ENCODE data around the gene PLLP.

DNA sequence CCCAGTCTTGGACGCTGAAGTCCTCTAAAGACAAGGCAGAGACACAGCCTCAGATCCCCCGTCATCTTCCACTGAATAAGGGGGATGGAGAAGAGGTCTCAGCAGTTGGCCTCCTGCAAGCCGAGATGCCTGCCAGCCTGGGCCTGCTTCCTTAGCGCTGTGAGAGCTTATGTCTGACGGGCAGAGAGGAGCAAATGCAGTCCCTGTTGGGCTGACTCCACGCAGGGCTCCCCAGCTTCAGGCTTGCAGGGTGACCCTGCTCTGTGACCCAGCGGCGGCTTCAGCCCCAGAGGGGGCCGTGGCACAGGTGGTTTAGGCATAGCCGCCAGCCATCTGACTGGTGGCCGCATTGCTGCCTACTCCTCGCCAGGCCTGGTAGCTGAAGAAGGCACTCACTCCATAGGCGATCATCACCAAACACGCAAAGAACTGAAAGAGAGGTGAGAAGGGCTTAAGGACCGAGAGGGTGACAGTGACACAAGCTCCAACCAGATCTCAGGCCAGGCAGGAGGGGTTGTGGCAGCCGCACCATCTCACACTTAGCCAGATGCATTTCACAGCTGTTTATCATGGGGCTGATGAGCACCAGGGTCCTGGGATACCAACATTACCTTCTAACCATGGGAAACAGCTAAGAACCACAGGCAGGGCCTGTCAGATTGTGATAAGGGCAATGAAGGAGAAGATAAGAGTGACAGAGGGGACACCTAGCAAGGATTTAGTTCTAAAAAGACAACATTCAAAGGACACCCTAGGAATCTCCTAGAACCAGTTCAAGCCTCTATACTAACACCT is 27.7 kb downstream of the PLLP start:
- TF ChIP-seq CTCF (IDR thresholded peaks at IDR 0.05), result no peak
- TF ChIP-seq POLR2A (IDR thresholded peaks at IDR 0.05), result no peak
